SK-N-MC (cell line): Measurements from ENCODE around the gene UNC50.

ENCODE experiments used
- EZH2 ChIP-seq: fragments of 200-600 bp; sonication (generic); IDR thresholded peaks from one replicate; pipeline ENCODE4 v1.6.1; 2017; ENCODE audit warnings: antibody characterized with exemption
- FOXP2 ChIP-seq: optimal IDR thresholded peaks from 2 replicates; pipeline ENCODE3; 2011; ENCODE audit warnings: mild to moderate bottlenecking, moderate library complexity; ENCODE audit not compliant: insufficient read depth; ENCODE audit errors: extremely low read length, control extremely low read depth
- POLR2AphosphoS5 ChIP-seq: IDR thresholded peaks from 2 replicates; pipeline ENCODE4 v1.6.1; 2012; ENCODE audit warnings: mild to moderate bottlenecking, low read depth, low read length, borderline replicate concordance

GRCh38 chr2:98569197-98569793 is 39.1 kb upstream of the UNC50 start:
- no peak for TF ChIP-seq POLR2AphosphoS5
- TF ChIP-seq EZH2 = no peak
- TF ChIP-seq FOXP2 = no peak
